Testis (tissue), 2 donors: ENCODE measurements around the gene CNIH1.

Source experiments
- POLR2A ChIP-seq: fragments of 450-650 bp; IDR thresholded peaks from one replicate; pipeline ENCODE4 v1.6.1; 2017; ENCODE audit warnings: antibody characterized with exemption, mild to moderate bottlenecking, moderate library complexity
- TF ChIP-seq, protein P1 (sequence below), 3 experiments: fragments of 450-650 bp in 2 of 3; fragments of 200-600 bp in 1 of 3; sonication (generic) in 1 of 3; IDR thresholded peaks; one replicate each; pipeline ENCODE4 v1.5.1; 2016 to 2019; ENCODE audit warnings: antibody characterized with exemption in 3 of 3, mild to moderate bottlenecking in 2 of 3, moderate library complexity in 1 of 3

GRCh38 chr14:54472315-54472714 lies 31.1 kb upstream of the CNIH1 start:
- no peak for TF ChIP-seq POLR2A
- TF ChIP-seq, protein P1, sequence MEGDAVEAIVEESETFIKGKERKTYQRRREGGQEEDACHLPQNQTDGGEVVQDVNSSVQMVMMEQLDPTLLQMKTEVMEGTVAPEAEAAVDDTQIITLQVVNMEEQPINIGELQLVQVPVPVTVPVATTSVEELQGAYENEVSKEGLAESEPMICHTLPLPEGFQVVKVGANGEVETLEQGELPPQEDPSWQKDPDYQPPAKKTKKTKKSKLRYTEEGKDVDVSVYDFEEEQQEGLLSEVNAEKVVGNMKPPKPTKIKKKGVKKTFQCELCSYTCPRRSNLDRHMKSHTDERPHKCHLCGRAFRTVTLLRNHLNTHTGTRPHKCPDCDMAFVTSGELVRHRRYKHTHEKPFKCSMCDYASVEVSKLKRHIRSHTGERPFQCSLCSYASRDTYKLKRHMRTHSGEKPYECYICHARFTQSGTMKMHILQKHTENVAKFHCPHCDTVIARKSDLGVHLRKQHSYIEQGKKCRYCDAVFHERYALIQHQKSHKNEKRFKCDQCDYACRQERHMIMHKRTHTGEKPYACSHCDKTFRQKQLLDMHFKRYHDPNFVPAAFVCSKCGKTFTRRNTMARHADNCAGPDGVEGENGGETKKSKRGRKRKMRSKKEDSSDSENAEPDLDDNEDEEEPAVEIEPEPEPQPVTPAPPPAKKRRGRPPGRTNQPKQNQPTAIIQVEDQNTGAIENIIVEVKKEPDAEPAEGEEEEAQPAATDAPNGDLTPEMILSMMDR (IDR thresholded peaks at IDR 0.05): no peak
